Activated CD8-positive, alpha-beta memory T cell treated with anti-CD3 and anti-CD28 coated beads for 4 hours (primary cell): ENCODE measurements around the gene CFAP74.

Source experiments
- DNase-seq, 2 donors: peaks; one replicate each; pipeline ENCODE4 v3.0.0-alpha.2; 2020; ENCODE audit warnings: low read depth in 2 of 2

Gene CFAP74

DNA sequence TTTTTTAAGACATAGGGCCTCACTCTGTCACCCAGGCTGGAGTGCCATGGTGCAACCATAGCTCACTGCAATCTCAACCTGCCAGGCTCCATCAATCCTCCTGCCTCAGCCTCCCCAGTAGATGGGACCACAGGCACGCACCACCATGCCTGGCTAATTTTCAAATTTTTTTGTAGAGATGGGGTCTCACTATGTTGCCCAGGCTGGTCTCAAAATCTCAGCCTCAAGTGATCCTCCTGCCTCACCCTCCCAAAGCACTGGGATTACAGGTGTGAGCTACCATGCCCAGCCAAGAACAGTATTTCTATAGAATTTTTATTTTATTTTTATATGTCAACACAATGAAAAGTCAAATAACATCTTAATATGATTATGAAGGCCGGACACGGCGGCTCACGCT is 123.6 kb downstream of the CFAP74 start:
- no peak for DNase-seq

DNA sequence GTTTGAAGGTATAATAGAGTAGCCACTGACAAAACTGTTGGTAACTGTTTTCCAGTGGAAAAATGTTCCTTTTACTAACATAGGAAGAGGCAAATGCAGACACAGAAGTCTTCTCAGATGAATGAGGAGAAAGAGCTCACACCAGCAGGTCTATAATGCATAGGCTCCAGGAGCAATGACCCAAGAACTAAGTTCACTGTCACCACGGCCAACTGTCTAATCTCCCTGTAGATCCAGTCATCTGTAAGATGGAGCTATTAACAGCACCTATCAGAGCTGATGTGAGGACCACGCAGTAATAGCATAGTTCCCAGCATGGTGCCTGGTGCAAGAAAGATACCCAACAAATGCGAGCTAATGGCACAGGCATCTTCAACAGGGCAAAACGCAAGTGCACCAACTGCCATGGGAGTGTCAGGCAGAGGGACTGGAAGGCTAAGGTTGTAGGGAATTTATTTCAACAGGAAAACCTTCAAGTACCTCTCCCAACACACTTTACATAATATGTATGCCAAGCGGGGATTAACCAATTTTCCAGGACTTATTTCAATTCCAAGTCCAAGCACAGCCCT is 125.6 kb downstream of the CFAP74 start:
- no peak for DNase-seq

DNA sequence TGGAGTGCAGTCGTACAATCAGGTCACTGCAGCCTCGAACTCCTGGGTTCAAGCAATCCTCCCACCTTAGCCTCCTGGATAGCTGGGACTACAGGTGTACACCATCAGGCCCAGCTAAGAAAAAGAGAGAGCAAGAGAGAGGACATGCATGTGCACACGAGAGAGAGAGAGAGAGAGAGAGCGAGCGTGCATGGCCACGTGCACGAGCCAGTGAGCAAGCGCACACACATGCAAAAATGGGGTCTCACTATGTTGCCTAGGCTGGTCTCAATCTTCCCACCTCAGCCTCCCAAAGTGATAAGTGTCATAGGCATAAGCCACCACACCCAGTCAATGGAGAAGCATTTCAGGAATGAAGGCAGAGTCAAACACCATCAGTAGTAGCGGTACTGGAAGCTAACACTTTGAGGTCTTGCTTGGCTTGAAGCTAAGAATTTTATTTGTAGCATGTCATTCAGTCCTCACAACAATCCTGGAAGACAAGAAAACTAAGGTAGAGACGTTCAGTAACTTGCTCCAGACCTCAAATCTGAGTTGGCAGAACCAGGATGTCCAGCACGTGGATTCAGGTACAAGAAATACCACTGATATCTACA is 127.2 kb downstream of the CFAP74 start:
- no peak for DNase-seq

DNA sequence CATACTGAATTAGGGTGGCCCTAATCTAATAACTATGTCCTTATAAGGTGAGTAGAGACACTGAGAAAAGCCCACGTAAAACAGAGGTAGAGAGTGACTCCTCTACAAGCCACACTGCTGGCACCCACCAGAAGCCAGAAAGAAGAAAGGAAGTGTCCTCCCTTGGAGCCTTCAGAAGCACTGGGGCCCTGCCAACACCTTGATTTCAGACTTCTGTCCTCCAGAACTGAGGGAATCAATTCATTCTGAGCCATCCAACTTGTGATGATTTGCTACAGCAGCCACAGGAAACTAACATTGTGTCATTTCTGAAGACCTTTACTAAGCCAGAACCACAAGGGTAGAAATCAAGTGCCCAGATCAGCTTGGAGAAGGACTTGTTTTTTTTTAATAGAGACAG is 127.7 kb downstream of the CFAP74 start:
- DNase-seq: no peak

DNA sequence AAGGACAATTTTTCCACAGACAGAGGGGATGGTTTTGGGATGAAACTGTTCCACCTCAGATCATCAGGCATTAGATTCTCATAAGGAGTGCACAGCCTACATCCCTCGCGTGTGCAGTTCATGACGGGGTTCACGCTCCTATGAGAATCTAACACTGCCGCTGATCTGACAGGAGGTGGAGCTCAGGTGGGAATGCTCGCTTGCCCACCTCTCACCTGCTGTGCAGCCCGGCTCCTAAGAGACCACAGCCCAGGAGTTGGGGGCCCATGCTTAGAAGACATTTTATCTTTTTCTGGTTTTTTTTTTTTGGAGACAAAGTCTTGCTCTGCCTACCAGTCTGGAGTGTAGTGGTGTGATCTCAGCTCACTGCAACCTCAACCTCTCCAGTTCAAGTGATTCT is 128.7 kb downstream of the CFAP74 start:
- no peak for DNase-seq

DNA sequence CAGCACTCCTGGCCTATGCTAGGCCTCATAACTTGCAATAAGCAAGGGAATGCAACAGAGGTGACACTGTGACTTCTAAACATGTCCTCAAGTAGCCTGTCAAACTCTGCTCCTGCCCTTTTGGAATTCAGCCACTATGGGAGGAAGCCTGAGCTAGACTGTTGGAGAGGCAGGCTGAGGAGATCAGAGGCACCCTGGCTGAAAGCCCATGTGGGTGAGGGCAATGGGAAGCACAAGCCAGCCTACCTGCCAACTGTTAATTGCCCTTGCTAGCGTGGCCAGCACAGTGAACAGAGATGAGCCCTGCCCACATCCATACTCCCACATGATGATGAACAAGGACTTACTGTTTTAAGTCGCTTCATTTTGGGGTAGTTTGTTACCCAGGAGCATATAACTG is 130.4 kb downstream of the CFAP74 start:
- no peak for DNase-seq

DNA sequence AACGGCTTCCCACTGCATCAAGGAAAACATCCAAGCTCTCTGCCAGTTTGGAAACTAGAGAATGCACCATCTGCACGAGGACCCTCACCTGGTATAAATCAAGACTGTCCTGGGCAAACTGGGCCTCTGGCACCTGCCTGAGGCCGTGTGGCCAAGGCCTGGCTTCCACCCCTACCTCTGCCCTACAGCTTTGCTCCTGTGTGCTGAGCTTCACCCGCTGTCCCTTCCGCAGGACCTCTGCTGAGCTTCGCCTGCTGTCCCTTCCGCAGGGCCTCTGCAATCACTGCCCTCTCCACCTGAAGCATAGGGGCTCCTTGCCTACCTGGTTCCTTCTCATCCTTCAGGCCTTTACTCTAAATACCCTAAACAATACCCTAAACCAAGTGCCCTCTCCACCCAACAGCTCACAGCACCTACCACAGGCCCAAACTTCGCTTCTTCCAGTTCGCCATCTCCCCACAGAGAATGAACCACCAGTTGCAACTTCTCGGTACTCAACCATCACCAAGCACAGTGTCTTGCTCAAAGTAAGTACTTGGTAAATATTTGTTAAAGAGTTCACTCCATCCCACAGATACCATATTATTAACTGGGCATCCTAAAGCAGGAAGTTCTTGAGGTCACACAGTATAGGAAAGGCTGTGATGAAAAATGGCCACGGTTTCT is 131.1 kb downstream of the CFAP74 start:
- no peak for DNase-seq
